ENCODE data around the gene THSD8.

THSD8 gene

DNA sequence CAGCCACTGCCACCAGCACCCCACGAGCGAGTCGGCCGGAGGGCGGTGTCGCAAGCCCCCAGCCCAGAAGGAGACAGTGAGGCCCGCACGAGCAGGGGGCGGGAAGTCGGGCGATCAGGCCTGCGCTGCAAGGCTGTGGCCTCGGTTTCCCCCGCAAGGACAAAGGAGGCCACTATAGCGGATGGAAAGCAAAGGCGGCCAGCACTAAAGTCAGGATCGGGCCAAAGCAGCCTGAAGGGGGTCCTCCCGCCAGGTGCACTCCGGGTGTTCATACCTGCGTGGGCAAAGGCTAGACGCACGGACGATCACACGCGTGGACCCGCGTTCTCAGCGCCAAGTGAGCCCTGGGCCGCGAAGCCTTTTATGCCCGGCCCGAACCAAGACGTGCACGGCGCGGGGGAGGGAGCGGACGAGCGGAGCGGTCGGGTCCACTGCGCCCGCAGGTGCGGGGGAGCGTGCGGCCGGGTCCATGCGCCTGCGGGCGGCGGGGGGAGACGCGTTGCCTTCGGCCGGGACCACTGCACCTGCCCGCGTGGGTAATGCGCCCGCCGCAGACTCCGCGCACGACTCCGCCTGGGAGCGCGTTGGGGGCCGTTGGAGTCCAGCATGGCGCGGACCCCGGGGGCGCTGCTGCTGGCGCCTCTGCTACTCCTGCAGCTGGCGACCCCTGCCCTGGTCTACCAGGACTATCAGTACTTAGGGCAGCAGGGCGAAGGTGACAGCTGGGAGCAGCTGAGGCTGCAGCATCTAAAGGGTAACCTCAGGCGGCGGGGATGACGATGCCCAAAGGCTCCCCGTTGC, at the start of gene THSD8, which contains the start of gene PRDX2:
Gene THSD8 (plus strand): TSS at position 604 of the 801 bp plus-strand sequence. CDS start 3 bp downstream, at position 607.
Gene PRDX2 (minus strand): TSS at position 335 of the 801 bp plus-strand sequence. CDS start 539 bp downstream, outside the sequence.
- peak; percentile 86 for DNase-seq

DNA sequence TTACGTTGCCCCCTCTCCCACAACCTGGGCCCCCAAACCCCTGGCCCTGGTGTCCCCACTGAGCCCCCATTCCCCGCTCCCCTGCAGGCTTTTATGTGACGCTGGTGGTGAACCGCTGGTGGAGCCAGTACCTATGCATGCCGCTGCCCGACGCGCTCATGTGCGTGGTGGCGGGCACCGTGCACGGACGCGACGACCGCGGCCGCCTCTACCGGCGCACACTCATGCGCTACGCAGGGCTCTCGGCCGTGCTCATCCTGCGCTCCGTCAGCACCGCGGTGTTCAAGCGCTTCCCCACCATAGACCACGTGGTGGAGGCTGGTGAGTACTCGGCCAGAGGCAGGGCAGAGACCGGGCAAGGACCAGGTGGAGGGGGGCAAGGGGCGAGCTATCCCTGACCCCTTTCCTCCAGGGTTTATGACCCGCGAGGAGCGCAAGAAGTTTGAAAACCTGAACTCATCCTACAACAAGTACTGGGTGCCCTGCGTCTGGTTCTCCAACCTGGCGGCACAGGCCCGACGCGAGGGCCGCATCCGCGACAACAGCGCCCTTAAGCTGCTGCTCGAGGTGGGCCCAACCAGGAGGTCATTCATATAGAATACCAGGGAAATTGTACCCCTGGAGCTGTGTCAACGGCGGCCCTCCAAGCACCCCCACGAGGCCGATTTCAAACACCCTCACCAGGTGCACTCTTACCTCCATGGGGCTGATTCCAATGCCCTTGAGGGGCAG, 47.2 kb upstream of the THSD8 start:
- no peak for DNase-seq

DNA sequence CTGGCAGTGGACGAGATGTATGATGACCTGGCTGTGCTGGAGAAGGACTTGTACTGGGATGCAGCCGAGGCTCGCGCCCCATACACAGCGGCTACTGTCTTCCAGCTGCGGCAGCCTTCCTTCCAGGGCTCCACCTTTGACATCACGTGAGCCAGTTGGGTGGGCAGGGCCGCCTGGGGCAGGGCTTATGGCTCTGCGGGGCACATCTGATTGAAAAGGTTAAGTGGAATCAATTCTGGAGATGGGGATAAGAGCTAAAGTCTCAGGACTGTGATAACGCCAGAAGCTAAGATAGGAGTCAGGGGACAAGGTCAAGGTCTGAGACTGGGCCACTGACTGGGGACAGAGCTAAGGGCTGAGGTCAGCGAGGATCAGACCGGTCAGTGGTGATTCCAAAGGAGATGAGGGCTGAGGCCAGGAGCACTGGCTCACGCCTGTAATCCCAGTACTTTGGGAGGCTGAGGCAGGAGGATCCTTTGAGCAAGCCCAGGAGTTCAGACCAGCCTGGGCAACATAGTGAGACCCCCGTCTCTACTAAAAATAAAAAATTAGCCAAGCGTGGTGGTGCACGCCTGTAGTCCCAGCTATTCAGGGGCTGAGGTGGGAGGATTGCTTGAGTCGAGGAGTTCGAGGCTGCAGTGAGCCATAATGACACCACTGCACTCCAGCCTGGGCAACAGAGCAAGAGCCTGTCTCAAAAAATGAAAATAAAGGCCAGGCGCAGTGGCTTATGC, 45.6 kb upstream of the THSD8 start:
- DNase-seq = no peak

DNA sequence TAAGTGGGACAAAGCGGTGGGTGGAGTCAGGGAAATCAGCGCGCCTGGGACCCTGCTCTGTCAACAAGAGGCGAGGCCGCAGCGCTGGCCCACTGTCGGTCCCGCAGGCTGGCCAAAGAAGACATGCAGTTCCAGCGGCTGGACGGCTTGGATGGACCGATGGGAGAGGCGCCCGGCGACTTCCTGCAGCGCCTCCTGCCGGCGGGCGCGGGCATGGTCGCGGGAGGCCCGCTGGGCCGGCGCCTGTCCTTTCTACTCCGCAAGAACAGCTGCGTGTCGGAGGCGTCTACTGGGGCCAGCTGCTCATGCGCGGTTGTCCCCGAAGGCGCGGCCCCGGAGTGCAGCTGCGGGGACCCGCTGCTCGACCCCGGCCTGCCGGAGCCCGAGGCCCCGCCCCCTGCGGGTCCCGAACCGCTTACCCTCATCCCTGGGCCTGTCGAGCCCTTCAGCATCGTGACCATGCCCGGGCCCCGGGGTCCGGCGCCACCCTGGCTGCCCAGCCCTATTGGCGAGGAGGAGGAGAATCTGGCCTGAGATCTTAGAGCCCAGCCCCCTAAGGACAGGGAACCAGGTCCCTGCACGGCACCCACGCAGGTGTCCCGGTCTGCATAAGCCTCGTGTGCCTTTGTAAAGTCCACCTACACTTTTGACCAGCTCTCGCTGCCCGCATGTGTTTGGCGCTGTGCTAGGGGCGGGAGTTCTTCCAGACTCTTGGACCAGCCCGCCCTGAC, 44.2 kb upstream of the THSD8 start:
- peak; percentile 43 for DNase-seq

DNA sequence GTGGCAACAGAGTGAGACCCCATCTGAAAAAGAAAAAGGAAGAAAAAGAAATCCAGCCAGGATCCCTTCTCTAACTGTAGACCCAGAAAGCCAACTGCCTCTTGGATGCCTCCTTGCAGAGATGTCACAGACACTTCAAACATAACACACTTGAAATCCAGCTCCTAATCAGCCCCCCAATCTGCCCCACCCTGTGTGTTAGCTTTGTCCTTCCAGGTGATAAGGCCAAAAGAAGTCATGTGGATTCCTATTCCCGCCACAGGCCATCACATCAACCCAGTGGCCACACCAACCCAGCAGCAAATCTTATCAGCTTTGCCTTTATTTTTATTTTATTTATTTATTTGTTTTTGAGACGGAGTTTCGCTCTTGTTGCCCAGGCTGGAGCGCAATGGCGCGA, 42.2 kb upstream of the THSD8 start:
- no peak for DNase-seq

DNA sequence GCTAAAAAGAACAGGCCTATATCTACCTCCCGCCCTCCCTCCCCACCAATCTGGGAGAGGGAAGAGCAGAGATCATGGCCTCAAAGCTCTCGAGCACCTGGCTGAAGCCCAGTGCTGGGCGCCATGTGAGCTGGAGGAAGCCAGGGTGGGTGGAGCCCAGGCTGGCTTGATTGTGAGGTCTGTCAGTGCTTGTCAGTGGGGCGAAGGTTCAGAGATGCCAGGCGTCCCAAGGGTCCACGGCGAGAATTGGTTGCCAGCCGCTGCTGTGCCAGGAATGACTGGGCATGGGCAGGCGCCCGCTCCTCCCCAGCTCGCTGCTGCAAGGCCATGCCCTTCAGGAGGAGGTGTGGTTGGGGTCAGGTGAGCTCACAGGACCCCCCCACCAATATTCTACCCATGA, 38.8 kb upstream of the THSD8 start:
- no peak for DNase-seq

DNA sequence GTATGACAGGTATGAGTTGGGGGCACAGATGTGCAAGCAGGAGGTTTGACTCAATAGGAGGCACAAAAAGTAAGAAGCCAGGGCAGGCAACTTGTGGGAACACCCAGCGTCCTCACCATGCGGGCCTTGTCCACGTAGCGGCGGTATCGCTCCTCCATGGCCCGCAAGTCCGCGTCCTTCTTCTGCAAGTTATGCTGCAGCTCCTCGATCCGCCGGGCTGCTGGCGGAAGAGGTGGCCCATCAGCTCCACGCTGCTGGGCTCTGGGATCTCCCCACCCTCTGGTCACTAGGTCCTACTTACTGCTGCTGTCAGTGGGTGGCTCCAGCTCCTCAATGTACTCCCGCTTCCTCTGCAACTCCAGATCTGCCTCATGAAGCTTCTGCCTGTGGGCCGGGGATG, 37.2 kb upstream of the THSD8 start:
- no peak for DNase-seq

DNA sequence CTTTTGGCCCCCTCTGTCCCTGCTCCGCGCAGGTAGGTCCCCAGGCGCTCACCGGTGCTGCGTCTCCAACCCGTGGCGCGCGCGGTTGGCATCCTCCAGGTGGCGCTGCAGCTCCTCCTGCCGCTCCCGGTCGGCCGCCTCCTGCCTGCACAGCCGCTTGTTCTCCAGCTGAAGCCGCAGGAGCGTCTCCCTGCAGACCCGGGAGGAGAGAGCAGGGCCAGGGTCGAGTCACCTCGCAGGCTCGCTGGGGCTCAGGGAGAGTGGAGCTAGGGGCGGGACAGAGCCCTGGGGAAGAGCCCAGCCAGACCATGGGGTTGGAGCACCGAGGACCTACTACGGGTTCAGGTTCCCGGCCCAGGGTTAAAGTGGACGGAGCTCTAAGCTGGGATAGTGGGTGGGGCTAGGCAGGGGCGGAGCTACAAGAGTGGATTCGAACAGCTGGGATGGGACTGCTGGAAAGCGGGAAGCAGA, 35.8 kb upstream of the THSD8 start:
- peak; percentile 49 for DNase-seq

DNA sequence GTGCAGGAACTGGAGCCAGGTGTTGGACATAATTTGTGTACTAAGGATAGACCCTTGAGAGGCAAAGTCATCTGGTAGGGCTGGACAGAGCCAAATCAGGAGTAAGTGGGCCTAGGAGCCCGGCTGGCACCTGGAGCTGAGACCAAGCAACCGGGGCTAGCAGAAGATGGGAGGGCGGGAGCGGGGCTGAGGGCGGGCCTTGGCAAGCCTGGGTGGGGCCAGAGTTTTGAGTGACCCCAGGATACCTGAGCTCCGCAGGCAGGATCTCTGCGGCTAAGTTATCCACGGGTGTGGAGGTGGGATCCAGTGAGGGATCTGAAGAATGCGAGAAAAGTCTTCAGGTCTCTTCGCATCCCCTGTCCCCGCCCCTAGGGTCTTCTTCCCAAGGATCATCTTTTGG, 34.7 kb upstream of the THSD8 start:
- no peak for DNase-seq

DNA sequence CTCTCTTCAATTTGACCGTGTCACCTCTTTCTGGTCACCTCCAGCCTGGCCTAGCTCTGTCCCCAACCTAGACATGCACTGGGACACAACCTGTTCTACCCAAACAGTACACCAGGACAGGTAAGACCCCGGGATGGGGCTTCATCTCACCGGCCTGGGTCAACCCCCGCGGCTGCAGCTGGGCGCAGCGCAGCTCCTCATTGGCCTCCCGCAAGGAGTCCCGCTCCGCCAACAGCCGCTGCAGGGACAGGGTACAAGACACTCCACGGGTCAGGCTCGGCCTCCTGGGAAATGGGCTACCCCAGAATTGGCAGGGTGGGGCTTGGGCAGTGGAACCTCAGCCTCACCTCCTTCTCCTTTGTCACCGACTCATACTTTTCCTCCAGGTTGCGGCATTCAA, 34.2 kb upstream of the THSD8 start:
- DNase-seq = no peak

DNA sequence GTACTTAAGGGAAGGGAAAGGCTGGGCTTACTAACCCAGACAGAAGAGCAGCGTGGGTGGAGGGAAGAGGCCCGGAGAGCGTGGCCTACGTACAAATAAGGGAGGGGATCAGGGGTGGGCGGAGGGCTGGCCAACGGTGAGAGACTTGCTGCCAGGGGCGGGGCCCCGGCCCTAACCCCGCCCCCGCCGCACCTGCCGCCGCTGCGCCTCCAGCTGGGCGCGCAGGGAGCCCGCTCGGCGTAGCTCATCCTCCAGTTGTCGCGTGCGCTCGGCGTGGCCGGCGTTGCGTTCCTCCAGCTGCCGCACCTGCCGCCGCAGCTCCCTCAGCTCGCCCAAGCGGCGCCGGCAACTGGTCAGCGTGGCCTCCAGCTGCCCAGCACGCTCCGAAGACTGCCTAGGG, 32.2 kb upstream of the THSD8 start:
- no peak for DNase-seq

DNA sequence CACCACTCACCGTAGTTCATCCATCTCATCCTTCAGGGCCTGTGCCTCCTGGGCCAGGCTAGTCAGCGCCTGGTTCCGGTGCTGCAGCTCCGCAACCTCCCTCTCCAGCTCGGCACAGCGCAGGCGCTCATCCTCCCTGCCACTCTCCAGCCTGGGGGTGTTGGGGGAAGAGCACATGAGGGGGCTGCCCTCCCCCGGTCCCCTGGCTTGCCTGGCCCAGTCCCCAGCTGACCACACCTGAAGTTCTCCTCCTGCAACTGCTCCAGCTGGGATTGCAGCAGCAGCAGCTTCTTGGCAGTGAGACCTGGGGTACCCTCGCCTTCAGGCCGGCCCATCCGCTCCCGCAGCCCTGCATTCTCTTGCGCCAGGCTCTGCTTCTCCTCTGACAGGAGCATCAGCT, 30.9 kb upstream of the THSD8 start:
- no peak for DNase-seq

DNA sequence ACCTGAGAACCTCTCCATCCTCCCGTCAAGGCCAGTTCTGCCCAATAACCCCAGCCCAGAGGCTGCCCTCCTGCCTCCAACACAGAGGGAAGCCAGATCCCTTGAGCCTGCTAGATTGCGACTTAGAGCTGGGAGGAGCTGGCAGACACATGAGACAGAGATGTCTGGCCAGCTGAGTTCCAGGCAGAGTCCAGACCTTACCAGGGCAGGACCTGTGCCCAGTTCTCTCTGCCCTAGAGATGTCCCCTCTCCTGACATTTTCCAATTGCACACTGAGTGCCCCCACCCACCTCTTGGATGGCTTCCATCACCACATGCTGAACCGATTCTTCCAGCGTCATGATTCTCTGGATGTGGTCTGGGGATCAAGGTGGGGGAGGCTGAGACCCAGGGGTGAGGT, 29.5 kb upstream of the THSD8 start:
- no peak for DNase-seq

DNA sequence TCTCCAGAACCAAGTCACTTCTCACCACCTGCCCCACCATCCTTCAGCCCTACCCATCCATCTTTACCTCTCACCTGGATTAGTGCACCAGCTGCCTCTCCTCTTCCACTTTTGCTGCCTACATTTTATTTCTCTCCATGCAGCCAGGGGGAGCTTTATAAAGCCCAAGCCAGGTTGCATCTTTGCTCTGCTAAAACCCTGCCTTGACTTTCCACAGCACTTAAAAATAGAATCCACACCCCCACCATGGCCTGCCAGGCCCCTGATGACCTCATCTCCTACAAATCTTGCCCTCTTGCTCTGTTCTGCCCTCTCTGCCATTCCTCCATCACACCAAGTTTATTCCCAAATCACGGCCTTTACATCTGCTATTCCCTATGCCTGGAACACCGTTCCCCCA, 28.3 kb upstream of the THSD8 start:
- DNase-seq = no peak

DNA sequence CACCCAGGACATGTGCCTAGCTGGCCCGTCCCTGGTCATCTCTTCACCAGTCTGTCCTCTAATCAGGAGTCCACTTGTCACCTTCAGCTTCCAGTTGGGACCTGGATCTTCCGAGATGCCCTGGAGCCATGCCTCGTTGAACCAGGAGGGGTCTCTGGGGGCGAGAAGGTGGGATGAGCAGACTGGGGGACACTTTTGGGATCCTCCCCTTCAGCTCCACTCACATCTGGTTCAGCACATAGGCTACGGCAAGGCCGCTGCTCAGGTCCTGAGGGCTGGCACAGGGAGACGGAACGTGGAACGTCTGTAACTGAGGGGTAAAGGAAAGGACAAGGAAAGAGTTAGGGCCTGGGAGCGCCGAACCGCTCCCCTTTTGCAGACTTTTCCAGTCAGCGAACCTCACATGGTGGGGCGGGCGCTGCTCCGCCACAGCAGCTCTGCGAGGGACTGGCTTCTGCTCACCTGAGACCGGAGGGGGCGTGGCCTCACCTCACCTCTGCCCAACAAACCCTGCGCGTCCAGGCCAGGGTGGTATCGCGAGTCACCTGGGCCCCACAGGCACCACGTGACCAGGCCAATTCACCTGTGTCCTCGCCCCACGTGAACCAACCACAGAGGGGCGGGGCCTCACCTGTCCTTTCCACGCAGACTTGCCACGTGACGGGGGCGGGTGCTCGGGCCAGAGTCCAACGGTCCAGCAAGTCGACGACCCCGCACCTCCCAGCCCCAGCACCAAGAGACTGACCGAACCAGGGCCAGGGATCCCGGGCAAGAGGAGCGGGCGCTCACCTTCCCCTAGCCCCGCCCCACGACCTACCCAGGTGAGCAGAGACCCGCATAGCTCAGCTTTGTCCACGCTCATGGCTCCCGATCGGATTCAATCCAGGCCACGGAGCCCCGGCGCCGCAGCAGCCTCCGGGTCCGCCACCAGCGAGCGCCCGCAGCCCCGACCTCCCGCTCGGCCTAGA, 27.0 kb upstream of the THSD8 start, which contains the start of gene HOOK2:
Gene HOOK2 (minus strand): TSS at position 965 of the 968 bp plus-strand sequence. CDS start 103 bp downstream, at position 862.
- peak; percentile 79 for DNase-seq

DNA sequence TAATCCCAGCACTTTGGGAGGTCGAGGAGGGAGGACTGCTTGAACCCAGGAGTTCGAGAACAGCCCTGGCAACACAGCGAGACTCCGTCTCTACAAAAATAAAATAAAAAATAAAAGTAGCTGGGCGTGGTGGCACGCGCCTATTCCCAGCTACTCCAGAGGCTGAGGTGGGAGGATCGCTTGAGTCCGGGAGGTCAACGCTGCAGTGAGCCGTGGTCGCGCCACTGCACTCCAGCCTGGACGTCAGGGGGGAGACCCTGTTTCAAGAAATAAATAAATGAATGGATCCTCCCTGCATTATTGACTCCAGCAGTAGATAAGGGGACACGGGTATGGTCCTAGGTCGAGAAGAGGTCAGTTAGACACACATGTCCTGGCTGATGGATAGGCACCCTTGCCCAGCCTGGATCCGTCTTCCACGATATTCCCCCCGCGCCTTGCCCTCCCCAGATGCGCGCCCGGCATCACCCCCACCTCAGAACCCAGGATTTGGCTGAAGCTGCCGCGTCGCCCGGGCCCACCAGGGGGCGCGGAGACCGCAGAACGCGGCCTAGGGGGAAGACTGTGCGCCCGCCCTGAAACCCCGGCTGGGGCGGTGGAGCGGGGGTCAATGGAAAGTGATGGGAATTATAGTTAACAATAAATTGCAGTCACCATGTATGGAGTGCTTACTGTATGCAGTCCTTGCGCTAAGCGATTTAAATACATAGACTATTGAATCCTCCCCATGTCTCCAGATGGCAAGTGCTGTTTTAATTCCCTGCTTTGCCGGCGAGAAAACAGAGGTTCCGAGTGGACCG, 24.5 kb upstream of the THSD8 start:
- peak; percentile 82 for DNase-seq

DNA sequence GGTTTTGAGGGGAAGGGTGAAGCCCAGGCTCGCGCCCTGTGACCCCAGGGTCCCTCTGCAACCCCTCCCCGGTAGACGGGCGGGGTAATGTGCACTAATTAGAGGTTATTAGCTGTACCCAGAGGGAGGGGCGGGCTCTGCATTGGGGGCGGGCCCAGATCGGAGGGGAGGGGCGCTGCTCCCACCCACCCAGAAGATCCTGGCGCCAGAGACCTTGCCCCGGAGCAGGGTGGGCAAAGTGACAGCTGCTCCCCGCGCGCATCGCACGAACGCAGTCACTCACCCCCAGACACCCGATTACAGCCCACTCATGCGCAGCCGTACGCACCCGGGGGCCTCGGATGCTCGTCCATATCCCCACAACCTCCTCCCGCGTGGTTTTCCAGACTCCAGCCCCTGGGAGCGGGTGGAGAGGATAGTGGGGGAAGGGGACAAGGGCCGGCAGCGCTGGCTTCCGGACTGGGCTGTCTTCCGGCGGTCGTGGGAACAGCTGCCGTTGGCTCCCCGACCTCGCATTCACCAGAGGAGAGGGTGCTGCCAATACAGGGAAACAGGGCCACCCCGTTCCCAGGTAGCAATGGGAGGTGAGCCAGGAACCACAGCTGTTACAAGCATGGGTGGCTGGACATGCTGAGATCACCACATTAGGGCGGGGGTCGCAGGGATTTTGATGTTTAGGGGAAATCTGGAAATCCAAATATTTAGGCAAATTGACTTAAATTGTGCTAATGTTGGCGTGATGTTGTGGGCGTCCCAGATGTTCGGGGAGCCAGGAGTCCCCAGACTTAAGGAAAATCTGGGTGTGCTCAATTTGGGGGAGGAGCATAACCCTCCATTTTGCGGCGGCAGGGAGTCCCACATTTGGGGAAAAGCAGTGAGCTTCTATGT, 23.6 kb upstream of the THSD8 start:
- DNase-seq = peak; percentile 85

DNA sequence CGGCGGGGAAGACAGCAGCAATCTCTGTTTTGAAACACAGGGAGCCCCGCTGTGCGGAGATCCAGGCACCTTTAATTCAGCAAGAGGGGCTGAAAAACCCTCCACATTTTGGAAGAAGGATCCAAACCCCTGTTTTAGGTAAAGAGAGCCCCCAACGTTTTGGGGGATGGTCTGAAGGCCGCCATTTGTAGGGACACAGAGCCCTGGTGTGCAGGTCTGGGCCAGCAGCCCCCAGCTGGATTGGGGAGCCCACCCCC, 23.0 kb upstream of the THSD8 start:
- DNase-seq = no peak

DNA sequence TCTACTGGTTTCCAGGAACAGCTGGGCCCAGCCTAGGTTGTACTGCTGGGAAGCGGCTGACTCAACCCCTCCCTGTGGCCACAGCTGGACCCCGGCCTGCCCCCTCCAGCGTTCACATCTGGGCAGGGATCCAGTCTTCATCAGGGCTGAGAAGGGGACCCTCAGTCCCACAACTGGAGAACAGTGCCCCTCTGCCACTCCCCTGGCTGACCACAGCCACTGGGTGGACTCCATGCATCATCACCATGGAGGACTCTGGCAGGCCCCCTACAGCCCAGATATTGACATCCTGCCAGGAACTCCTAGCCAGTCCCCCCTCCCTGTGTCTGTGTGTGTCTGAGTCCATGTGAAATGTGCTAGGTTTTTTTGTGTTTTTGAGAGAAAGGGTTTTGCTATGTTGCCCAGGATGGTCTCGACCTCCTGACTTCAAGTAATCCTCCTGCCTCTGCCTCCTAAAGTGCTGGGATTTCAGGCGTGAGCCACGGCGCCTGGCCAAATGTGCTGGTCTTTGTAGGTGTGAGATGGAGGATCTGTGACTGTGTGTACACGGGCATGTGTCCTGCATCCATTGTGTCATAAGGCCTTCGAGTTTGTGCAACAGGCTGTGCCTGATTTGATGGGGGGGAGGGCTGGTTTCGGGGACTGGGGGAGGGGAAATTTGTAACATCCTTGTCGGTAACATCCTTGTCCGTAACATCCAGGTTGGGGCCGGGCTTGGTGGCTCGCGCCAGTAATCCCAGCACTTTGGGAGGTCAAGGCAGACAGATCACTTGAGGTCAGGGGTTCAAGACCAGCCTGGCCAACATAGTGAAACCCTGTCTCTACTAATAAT, 22.5 kb upstream of the THSD8 start:
- peak; percentile 74 for DNase-seq
